Dermis blood vessel endothelial cell (primary cell): ENCODE results near the gene HOXD11. TPM values are rescaled to one million over a fixed set of nuclear protein-coding genes. Genes with fewer than 3 reads are reported as not detected.

ENCODE experiments used
- DNase-seq: peaks from one replicate; pipeline ENCODE4 v3.0.0; 2010
- total RNA-seq: library from RNA; depleted of rRNA; stranded (reverse); fragments of >200 nt; gene quantifications from 2 replicates; pipeline ENCODE4 v1.2.3, GENCODE V29; 2014

HOXD11 gene
- total RNA-seq, 1 donor from 2014 or later, result 0.17 TPM

DNA sequence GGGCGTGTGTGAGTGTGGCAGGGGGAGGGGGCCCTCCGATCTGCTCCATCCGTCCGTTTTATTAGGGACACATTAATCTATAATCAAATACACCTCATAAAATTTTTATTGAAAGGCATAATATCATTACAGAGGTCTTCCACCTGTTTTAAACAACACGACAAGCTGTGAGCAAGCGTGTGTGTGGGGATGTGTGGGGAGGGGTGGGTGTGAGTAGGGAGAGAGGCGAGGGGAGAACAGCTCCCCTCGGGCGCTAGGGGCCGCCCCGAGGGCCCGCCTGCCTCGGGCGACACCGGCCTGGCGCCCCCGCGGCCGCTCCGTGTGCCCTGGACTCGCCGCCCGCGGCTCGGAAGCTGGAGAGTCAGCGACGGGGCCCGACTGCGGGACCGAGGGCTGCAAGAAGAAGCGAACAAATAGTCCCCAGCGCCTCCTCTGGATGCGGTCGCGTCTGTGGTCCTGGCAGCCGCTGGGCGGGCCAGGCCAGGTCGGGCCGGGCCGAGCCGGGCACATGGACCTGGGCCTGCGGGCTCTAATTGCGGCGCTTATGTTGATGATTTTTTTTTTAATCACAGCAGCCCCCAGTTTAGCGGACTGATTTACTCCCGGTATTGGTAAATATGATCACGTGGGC lies 15.1 kb downstream of the HOXD11 start:
- no peak for DNase-seq

- peak; percentile 93 for DNase-seq
These were observed 15.8 kb downstream of the HOXD11 start, which contains the start of gene HOXD9 for GRCh38 chr2:176122683-176123410. TSS of gene HOXD9 (plus strand) at chr2:176122719. CDS start at chr2:176122769, 50 bp downstream.

DNA sequence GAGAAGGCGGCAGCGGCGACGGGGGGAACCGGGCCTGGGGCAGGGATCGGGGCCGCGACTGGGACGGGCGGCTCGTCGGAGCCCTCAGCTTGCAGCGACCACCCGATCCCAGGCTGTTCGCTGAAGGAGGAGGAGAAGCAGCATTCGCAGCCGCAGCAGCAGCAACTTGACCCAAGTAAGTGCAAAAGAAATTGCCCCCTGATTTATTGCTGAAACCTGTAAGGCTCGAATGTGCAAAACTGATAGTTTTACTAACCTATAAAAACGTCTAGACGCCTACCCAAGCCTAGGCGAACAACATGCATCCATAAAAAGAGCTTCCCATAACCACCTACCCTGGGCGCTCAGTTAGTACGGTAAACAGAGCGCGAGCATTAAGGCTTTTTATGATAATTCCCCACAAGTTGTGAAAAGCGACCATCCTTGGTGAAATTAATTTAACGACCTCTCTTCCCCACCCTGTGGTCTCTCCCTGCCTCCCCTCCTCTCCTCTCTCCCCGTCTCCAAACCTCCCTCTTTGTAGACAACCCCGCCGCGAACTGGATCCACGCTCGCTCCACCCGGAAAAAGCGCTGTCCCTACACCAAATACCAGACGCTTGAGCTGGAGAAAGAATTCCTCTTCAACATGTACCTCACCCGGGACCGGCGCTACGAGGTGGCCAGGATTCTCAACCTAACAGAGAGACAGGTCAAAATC lies 16.5 kb downstream of the HOXD11 start:
- peak; percentile 64 for DNase-seq

DNA sequence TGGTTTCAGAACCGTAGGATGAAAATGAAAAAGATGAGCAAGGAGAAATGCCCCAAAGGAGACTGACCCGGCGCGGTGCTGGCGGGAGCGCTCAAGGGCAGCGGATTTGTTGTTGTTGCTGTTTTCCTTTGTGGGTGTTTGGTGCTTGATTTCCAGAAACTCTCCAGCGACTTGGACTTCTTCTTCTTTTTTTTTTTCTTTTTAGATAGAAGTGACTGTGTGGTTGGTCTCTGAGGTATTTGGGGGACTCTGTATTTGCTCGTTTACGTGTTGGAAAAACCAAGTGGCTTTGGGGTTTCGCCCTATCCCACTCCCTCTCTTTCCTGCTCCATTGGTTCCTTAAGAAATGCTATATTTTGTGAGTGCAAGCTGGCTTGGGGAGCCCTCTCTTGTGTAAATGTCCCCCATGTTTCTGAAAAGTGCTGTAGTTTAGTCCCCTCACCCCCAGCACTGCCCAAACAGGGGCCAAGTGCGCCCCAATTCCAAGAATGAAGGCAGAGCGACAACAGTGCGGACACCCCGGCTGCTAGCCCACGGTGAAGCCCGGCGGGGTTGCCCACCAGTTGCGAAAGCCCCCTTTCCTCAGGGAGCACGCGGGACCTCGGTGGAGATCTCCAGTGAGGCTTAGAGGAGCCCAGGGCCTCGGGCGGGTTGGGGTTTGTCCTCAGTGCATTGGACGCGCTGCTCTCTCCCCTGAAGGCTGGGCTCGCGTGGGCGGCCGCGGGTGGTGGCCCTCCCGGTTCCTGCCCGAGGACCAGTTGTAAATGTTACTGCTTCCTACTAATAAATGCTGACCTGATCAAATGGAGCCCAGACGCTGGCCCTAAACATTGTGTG lies 17.2 kb downstream of the HOXD11 start:
- no peak for DNase-seq

- DNase-seq, result peak; percentile 43
These were observed 18.1 kb downstream of the HOXD11 start for GRCh38 chr2:176124947-176125771.

DNA sequence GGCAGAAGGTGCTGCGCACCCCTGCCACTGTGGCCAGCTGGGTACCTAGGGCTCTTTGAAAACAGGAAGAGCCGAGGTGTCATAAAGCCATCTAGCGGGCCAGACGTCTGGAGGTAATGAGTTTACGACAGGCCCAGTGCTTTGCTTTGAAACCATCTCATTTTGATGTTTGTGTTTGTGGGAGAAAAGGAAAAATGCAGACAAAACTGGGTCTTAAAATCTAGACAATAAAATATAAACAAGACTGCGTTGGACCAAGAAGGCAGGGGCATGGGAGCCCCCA lies 18.6 kb downstream of the HOXD11 start:
- DNase-seq, result peak; percentile 60

DNA sequence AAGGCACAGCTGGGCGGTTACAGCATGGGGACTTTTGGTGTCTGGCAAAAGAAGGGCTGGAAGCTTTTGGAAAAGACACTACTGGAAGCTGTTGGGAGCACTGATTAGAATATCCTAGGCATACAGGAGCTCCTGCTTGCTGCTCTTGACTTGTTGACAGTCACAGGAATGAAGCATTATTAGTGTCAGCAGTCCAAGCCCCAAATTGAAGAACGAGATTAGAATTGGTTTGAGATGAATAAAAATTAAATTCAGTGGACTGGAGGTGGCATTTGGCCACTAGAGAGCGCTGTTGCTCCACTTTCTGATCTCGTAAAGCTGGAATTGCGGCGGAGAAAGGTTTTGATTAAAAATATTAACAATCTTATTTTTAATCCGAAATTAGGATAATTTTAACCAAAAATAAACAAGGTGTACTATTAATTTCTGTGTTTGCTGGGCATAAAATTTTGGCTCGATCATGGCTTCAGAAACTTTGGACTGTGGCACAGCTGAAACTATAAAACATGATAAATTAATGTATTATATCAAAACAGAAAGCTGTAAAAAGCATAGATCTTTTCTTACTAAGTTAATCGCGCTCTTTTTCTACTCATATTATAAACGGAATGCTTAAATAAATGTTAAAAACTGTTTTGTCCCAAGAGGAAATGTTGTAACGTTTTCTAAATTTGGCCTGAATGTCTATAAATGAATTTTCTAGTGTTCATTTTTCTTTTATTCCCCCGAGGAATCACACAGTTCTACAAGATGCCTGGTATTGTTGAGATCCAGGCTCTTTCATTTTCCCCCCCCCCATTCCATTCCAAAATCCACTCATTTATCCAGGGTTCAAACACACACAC lies 20.1 kb downstream of the HOXD11 start:
- peak; percentile 91 for DNase-seq

- DNase-seq, result no peak
These were observed 20.6 kb downstream of the HOXD11 start for GRCh38 chr2:176127774-176128072.

GRCh38 chr2:176128172-176128981 lies 21.3 kb downstream of the HOXD11 start:
- peak; percentile 60 for DNase-seq

DNA sequence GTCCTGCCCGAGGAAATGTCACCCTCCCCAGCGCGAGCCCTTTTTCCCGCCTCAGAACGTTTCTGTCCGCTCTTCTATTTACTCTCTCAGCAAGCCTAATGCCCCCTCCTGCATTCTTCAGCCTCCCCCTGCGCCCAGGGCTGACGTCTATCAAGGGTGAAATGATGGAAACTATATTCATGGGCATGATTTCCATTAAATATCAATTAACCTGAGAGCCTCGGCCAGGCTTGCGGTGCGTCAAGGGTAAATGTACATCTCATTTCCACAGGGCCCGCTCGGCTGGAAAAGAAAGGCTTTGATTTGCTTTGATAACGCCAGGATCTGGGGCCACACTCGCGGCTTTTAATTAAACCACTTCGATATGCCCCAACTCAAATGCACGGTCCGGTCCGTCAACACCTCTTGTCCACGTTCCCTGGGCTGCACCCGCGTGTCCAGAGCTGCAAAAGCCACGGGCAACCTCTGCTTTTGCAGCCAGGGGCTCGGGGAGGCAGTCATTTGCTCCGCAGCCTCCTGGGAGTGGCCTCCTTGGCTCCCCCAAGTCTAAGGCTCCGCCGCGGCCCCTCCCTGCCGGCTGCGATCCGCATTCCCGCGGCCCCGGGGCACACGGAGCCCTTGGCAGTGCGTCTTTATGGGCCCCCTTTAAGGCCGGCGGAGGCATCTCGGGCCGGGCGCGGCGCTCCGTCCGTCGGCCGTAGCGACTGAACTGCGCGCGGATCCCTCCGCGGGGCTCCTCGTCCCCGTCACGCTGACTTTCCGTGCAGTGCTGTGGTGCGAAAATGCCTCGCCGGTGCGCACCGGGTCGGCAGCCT lies 22.1 kb downstream of the HOXD11 start, which contains the start of gene HOXD8:
Gene HOXD8 (plus strand): TSS at position 724 of the 815 bp plus-strand sequence. CDS start 662 bp downstream, outside the sequence.
- DNase-seq, result peak; percentile 96

DNA sequence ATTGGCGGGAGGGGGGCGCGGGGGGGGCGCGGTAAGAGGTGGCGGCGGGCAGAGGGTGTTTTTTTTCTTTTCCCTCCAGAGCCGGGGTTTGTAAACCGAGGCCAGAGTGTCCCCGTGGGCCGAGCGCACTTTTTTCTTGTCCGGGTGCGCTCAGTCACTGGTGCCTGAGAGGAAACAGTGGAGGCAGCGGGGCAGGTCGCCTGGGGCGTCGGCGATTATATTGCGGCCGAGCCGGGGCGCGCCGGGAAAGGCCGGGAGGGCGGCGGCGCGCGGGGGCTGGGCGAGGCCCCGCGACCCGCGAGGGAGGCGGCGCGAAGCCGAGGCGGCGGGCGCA lies 22.7 kb downstream of the HOXD11 start:
- no peak for DNase-seq

DNA sequence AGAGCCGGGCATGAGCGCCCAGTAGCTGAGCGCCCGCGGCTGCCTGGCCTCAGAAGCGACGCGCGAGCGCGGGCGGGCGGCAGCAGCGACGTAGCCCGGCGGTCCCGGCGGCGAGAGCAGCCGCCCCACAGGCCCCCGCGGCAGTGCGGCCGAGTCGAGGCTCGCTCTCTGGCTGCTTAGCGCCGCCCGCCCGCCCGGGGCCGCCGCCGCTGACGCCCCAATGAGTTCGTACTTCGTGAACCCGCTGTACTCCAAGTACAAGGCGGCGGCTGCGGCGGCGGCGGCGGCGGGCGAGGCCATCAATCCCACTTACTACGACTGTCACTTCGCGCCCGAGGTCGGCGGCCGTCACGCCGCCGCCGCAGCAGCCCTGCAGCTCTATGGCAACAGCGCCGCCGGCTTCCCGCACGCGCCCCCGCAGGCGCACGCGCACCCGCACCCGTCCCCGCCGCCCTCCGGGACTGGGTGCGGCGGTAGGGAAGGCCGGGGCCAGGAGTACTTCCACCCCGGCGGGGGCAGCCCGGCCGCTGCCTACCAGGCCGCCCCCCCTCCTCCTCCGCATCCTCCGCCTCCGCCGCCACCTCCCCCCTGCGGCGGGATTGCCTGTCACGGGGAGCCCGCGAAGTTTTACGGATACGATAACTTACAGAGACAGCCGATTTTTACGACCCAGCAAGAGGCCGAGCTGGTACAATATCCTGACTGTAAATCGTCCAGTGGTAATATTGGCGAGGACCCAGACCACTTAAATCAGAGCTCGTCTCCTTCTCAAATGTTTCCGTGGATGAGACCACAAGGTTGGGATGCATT lies 23.3 kb downstream of the HOXD11 start:
- DNase-seq, result peak; percentile 82

DNA sequence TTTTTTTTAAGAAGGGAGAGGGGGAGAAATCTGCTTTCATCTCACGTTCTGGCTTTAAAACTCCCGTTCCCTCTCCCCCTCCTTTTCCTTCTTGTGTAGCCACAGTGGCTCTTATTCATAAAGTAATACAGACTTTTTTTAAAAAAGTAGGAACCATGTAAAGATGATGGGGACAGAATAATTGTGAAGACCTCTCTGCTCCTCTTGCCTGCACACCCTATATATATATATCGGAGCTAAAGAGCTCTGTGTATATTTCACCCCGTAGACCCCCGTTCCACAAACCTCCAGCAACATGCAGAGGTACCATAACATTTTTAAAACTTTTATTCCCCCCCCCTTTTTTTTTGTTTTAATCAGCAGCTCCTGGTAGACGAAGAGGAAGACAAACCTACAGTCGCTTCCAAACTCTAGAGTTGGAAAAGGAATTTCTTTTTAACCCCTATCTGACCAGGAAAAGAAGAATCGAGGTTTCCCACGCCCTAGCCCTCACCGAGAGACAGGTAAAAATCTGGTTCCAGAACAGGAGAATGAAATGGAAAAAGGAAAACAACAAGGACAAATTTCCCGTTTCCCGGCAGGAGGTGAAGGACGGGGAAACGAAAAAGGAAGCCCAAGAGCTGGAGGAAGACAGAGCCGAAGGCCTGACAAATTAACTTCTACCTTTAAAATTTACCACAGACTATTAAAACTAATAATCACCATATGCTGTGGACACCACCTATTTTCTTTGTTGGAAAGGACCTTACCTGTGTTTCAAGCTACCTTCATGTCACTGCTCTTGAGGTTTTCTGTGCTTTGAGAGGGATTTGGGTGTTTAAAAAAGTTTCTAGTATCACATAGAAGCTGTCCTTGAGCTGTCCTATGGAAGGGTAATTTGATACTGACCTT lies 24.1 kb downstream of the HOXD11 start:
- peak; percentile 40 for DNase-seq

GRCh38 chr2:176131848-176132158 lies 24.7 kb downstream of the HOXD11 start:
- DNase-seq, result no peak

DNA sequence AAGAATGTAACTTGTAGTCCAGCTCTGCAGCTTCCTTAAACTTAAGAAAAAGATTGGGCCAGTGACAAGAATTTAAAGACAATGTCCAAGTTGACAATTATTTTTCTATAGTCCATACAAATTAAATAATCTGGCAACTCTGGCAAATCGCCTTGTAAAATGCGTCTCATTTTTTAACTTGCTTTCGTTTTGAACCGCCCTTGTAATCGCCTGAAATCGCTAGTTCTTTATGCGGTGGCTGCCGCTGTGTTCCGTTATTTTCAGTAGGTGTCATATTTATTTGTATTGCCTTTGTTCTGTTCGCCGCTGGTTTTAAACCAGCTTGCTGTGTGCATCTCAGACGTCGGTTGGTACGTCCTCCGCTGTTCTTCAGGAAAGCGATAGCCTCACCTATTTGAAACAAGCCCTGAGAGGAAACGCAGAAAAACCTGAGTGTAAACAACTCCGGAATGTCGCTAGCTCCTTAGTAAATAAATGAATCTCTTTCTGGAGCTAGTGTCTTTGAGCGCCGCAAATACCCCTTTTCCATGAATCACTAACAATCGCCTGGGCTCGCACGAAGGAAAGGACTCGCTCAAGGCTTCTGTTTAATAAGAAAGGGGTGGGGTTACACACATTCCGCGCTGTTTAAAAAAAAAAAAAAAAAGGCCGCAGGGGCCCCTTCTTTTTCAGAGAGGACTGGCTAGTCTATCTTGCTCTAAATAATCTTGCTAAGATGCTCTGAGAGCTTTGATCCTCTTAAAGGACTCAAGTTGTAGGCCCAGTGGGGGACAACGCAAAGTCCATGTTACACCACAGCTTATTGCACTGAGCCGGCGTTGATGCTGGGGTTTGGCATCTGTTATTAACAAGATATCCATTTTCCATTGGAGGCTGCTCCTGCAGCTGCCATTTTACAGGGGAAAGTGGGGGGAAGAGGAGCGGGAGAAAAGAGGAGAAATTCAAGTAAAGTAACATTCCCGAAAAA lies 25.4 kb downstream of the HOXD11 start:
- DNase-seq, result peak; percentile 82

DNA sequence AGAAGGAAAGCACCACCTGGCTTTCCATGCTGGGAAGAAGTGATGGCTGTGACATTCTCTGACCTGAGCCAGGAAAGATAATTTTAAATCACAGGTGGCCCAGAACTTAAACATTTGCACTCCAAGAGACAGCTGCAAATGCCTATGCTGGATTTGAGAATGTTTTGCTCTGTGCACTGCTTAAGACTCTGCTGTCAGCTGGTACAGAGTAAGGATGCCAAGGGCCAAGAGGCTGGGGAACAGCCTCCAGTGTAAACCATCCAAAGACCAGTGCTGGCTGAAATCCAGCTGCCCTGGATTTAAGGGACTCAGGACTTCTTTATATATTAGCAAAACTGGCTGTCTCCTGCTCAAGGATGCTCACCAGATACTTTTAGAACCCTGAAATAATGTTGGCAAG lies 26.3 kb downstream of the HOXD11 start:
- peak; percentile 37 for DNase-seq
